ENCODE measurements around the gene TUFM. TPM values are rescaled to one million over a fixed set of nuclear protein-coding genes. Genes with fewer than 3 reads are reported as not detected.
A peak's percentile ranks its signal among the peaks of the same experiment; 100 is the strongest.

The TUFM gene
- total and polyA plus RNA-seq, 2 experiments from 2014 or later, result 192 to 248 TPM

DNA sequence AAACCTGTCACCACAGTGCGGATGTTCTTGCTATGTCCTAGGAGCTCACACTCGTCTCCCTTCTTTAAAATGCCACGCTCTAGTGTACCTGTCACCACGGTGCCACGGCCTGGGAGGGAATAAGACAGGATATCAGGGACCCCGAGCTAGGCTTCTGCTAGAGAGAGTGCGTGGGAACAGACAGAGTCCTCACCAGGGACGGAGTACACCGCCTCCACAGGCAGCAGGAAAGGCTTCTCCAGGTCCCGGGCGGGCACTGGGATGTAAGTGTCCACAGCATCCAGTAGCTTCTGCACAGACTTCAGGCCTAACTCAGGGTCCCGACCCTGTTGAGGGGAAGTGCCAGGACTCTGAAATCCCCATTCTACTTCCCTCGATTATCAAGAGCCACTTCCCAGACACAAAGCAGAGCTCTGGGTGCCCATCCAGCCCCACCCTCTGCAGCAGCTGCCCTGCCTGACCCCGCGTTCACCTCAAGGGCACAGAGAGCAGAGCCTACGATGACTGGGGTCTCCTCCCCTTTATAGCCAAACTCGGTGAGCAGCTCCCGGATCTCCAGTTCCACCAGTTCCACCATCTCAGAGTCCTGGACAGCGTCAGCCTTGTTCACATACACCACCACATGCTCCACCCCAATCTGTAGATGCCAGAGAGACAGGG is 1.8 kb downstream of the TUFM start:
- H3K9me3 Mint-ChIP-seq, result no peaks in the 10 kb centered on the region
- Histone ChIP-seq H3K9me2 (ENCODE audit: insufficient read depth) (no peaks in the 10 kb centered on the region), H3K27ac (ENCODE audit: low read depth) (no peak overlapping the region), H2AFZ (no peak overlapping the region), H3K79me2 (replicated peaks; ENCODE audit: insufficient read depth) (peaks cover 15% of the 10 kb centered on the region), H3K36me3 (ENCODE audit: insufficient read depth) (peaks cover 23% of the 10 kb centered on the region), H4K20me1 (replicated peaks; ENCODE audit: insufficient read depth) (peaks cover 7% of the 10 kb centered on the region), H3K4me1 (ENCODE audit: insufficient read depth) (peaks cover 9% of the 10 kb centered on the region; the same call in 1 of the 2 replicates), H3K4me2 (no peak overlapping the region), H3F3A (replicated peaks; ENCODE audit: low read depth) (peaks cover 23% of the 10 kb centered on the region), H3K4me3 (no peak overlapping the region; the same call in 1 of the 2 replicates), H3K27me3 (ENCODE audit: insufficient read depth) (no peaks in the 10 kb centered on the region)
- no peak for ATAC-seq
- H3K4me1 Mint-ChIP-seq, result peaks cover 10% of the 10 kb centered on the region; the same call in 2 of the 3 replicates
- DNase-seq (ENCODE audit: low spot score), result no peak
- no peak for TF ChIP-seq POLR2AphosphoS5 (IDR thresholded peaks at IDR 0.05; ENCODE audit: low read depth)
- no peak for TF ChIP-seq STAT1 (IDR thresholded peaks at IDR 0.05; ENCODE audit: unreplicated experiment)
- TF ChIP-seq NANOG (IDR thresholded peaks at IDR 0.05; ENCODE audit: borderline replicate concordance), result no peak
- TF ChIP-seq, protein P1, sequence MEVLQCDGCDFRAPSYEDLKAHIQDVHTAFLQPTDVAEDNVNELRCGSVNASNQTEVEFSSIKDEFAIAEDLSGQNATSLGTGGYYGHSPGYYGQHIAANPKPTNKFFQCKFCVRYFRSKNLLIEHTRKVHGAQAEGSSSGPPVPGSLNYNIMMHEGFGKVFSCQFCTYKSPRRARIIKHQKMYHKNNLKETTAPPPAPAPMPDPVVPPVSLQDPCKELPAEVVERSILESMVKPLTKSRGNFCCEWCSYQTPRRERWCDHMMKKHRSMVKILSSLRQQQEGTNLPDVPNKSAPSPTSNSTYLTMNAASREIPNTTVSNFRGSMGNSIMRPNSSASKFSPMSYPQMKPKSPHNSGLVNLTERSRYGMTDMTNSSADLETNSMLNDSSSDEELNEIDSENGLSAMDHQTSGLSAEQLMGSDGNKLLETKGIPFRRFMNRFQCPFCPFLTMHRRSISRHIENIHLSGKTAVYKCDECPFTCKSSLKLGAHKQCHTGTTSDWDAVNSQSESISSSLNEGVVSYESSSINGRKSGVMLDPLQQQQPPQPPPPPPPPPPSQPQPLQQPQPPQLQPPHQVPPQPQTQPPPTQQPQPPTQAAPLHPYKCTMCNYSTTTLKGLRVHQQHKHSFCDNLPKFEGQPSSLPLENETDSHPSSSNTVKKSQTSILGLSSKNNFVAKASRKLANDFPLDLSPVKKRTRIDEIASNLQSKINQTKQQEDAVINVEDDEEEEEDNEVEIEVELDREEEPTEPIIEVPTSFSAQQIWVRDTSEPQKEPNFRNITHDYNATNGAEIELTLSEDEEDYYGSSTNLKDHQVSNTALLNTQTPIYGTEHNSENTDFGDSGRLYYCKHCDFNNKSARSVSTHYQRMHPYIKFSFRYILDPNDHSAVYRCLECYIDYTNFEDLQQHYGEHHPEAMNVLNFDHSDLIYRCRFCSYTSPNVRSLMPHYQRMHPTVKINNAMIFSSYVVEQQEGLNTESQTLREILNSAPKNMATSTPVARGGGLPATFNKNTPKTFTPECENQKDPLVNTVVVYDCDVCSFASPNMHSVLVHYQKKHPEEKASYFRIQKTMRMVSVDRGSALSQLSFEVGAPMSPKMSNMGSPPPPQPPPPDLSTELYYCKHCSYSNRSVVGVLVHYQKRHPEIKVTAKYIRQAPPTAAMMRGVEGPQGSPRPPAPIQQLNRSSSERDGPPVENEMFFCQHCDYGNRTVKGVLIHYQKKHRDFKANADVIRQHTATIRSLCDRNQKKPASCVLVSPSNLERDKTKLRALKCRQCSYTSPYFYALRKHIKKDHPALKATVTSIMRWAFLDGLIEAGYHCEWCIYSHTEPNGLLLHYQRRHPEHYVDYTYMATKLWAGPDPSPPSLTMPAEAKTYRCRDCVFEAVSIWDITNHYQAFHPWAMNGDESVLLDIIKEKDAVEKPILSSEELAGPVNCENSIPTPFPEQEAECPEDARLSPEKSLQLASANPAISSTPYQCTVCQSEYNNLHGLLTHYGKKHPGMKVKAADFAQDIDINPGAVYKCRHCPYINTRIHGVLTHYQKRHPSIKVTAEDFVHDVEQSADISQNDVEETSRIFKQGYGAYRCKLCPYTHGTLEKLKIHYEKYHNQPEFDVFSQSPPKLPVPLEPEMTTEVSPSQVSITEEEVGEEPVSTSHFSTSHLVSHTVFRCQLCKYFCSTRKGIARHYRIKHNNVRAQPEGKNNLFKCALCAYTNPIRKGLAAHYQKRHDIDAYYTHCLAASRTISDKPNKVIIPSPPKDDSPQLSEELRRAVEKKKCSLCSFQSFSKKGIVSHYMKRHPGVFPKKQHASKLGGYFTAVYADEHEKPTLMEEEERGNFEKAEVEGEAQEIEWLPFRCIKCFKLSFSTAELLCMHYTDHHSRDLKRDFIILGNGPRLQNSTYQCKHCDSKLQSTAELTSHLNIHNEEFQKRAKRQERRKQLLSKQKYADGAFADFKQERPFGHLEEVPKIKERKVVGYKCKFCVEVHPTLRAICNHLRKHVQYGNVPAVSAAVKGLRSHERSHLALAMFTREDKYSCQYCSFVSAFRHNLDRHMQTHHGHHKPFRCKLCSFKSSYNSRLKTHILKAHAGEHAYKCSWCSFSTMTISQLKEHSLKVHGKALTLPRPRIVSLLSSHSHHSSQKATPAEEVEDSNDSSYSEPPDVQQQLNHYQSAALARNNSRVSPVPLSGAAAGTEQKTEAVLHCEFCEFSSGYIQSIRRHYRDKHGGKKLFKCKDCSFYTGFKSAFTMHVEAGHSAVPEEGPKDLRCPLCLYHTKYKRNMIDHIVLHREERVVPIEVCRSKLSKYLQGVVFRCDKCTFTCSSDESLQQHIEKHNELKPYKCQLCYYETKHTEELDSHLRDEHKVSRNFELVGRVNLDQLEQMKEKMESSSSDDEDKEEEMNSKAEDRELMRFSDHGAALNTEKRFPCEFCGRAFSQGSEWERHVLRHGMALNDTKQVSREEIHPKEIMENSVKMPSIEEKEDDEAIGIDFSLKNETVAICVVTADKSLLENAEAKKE (CRISPR knock-in tag; IDR thresholded peaks at IDR 0.05), result no peak
- no peak for TF ChIP-seq ZNF331 (CRISPR knock-in tag; IDR thresholded peaks at IDR 0.05; ENCODE audit: low read depth)
- TF ChIP-seq, protein P2, sequence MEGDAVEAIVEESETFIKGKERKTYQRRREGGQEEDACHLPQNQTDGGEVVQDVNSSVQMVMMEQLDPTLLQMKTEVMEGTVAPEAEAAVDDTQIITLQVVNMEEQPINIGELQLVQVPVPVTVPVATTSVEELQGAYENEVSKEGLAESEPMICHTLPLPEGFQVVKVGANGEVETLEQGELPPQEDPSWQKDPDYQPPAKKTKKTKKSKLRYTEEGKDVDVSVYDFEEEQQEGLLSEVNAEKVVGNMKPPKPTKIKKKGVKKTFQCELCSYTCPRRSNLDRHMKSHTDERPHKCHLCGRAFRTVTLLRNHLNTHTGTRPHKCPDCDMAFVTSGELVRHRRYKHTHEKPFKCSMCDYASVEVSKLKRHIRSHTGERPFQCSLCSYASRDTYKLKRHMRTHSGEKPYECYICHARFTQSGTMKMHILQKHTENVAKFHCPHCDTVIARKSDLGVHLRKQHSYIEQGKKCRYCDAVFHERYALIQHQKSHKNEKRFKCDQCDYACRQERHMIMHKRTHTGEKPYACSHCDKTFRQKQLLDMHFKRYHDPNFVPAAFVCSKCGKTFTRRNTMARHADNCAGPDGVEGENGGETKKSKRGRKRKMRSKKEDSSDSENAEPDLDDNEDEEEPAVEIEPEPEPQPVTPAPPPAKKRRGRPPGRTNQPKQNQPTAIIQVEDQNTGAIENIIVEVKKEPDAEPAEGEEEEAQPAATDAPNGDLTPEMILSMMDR (conservative IDR thresholded peaks at IDR 0.05; ENCODE audit: low read depth in 2 of 2), result no peak
- TF ChIP-seq EZH2 (IDR thresholded peaks at IDR 0.05; ENCODE audit: low read depth, unreplicated experiment), result no peak
- TF ChIP-seq JUNB (IDR thresholded peaks at IDR 0.05; ENCODE audit: unreplicated experiment), result no peak
- TF ChIP-seq, protein P3, sequence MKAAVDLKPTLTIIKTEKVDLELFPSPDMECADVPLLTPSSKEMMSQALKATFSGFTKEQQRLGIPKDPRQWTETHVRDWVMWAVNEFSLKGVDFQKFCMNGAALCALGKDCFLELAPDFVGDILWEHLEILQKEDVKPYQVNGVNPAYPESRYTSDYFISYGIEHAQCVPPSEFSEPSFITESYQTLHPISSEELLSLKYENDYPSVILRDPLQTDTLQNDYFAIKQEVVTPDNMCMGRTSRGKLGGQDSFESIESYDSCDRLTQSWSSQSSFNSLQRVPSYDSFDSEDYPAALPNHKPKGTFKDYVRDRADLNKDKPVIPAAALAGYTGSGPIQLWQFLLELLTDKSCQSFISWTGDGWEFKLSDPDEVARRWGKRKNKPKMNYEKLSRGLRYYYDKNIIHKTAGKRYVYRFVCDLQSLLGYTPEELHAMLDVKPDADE (IDR thresholded peaks at IDR 0.05), result no peak
- TF ChIP-seq, protein P4, sequence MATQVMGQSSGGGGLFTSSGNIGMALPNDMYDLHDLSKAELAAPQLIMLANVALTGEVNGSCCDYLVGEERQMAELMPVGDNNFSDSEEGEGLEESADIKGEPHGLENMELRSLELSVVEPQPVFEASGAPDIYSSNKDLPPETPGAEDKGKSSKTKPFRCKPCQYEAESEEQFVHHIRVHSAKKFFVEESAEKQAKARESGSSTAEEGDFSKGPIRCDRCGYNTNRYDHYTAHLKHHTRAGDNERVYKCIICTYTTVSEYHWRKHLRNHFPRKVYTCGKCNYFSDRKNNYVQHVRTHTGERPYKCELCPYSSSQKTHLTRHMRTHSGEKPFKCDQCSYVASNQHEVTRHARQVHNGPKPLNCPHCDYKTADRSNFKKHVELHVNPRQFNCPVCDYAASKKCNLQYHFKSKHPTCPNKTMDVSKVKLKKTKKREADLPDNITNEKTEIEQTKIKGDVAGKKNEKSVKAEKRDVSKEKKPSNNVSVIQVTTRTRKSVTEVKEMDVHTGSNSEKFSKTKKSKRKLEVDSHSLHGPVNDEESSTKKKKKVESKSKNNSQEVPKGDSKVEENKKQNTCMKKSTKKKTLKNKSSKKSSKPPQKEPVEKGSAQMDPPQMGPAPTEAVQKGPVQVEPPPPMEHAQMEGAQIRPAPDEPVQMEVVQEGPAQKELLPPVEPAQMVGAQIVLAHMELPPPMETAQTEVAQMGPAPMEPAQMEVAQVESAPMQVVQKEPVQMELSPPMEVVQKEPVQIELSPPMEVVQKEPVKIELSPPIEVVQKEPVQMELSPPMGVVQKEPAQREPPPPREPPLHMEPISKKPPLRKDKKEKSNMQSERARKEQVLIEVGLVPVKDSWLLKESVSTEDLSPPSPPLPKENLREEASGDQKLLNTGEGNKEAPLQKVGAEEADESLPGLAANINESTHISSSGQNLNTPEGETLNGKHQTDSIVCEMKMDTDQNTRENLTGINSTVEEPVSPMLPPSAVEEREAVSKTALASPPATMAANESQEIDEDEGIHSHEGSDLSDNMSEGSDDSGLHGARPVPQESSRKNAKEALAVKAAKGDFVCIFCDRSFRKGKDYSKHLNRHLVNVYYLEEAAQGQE (IDR thresholded peaks at IDR 0.05; ENCODE audit: unreplicated experiment), result no peak
- peaks cover 53% of the 10 kb centered on the region for H3K36me3 Mint-ChIP-seq (ENCODE audit: low read depth)
- H3K27ac Mint-ChIP-seq, result no peak overlapping the region
- peak overlapping the region; percentile 98 for H3K4me3 Mint-ChIP-seq
- H3K27me3 Mint-ChIP-seq (ENCODE audit: insufficient read depth, low read depth, poor library complexity), result peaks cover 15% of the 10 kb centered on the region
